CD1c-positive myeloid dendritic cell (primary cell): ENCODE measurements around the gene ADCY3.

Experiments used
- DNase-seq: peaks from one replicate; pipeline ENCODE4 v3.0.0-alpha.2; 2016; ENCODE audit errors: extremely low spot score

Gene ADCY3

DNA sequence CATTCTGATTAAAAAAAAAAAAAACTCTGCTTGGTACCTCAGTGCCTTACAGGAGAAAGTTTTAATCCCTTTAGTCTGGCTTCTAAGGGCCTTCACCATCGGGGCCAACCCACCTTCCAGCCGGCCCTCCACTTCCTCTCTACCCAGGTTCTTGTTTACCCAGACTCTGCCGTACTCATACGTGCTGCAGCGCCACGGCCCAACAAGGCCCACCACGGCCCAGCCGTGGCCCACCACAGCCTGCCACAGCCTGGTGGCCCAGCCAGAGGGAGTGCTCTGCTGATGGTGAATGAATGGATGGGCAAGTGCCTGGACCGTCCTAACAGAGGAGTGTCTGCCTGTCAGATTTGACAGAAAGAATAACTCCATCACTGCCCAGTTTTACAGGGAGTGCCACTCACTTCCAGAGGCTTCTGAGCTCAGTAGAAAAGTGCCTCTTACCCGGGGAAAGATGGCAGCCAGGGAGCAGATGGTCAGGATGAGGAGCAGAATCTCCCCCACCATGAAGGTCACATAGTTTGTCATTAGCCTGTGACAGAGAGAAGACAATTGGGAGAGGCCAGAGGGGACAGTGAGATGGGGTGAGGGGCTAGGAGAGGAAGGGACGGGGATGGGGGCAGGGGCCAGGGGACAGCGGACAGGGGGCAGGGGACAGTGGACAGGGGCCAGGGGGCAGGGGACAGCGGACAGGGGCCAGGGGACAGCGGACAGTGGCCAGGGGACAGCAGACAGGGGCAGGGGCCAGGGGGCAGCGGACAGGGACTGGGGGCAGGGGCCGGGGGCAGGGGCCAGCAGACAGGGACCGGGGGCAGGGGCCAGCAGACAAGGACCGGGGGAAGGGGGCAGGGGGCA, 88.6 kb downstream of the ADCY3 start:
- DNase-seq, result no peak

DNA sequence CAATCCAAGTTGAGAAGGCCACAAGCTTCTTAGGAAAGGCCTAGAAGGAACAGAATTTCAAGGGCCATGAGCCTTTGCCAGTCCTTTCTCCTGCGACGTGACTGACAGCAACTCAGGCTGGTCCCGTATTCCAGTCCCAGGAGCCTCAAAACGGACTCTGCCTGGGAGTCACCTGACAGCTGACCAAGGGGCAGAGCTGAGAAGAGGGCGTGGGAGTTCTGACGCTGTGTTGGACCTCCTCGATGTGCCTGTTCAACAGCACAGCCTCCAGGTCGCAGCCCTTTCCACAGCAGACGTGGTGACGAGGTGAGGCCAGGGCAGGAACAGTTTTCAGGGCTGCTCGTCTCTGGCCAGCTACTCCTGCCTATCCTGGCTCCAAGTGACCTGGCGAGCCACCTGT, 89.3 kb downstream of the ADCY3 start:
- no peak for DNase-seq

- DNase-seq, result no peak
Measured at GRCh38 chr2:24830351-24830750, 89.7 kb downstream of the ADCY3 start.

DNA sequence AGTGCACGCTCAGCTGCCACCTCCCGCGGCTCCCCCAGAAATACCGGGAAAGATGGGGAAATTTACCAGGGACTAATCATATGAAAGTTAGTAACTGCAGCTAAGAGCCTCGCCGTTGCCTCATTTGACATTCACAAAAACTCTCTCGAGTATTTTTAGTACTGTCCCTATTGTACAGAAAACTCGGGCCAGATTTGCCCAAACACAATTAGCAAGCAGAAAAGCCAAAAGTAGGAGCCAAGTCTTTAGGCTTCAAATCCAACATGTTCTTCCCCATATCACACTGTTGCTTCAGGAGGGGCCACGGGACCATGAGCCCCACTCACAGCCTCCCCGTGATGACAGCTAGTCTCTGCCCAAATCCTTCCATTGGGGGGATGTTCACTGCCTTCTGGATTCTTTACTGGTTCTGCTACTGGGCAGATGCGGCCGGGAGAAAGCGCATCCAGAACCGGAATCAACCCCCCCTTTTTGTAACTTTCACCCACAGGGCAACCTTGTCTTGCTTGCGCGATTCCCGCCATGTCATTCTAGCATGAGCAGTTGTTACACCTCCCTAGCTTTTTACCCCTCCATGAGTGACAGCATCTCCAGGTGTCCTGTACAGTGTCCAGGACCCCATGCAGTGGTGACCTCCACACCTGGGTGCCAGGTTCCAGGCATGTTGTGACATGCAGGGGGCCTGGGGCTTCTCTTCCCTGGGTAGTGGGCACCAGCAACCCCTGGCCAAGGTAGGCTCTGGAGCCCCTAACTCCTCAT, 91.6 kb downstream of the ADCY3 start:
- DNase-seq, result no peak

DNA sequence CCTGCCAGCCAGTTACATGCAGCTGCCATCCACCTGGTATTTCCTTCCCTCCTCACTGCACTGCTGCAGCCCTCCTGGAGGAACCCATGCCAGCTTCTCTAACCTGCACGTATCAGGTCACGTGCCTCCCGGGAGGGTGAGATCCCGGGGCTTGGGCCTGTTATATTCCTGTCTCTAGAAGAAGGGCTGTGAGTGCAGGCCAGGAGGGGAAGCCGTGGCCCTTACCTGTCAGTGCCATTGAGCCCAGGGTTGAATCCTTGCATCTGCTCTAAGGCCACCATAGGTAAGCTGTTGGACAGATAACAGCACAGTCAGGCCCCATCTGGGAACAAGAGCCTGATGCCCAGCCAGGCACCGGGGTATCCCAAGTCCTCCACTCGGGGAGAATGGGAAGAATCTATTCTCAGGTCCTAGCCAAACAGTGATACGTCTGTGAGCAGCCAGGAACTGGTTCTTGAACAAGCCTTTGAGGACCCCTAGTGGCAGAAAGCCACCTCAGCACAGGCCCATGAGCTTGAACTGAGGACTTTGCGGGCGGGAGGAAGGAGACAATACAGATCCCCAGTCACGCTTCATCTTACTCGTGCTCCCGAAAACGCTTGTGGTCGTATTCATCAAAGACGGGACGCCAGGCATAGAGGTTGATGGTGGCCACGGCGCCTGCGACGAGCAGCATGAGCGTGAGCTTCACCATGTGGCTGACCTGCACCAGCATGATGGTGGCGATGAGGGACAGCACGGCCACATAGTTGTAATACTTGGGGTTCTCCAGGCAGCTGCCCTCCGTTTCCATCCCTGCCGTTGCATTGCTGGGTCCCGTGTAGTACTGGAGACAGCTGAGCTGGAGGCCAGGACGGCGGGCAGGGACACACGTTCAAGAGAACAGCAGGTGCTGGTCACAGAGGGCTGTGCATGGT, 92.5 kb downstream of the ADCY3 start:
- DNase-seq, result peak; percentile 76

DNA sequence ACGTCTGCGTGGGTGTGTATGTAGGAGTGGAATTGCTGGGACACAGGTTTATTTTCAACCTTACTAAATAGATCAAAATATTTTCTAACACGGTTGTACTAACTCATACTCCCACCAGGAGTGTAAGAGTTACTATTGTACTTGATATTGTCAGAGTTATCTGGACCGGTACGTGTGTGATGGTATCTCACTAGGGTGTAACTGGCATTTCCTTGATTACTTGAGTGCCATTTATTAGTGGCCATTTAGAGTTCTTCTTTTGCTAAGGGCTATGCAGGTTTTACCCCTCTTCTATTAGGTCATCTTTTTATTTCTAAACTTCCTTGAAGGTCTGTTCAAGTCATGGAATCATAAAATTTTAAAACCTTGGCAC, 93.3 kb downstream of the ADCY3 start:
- no peak for DNase-seq

DNA sequence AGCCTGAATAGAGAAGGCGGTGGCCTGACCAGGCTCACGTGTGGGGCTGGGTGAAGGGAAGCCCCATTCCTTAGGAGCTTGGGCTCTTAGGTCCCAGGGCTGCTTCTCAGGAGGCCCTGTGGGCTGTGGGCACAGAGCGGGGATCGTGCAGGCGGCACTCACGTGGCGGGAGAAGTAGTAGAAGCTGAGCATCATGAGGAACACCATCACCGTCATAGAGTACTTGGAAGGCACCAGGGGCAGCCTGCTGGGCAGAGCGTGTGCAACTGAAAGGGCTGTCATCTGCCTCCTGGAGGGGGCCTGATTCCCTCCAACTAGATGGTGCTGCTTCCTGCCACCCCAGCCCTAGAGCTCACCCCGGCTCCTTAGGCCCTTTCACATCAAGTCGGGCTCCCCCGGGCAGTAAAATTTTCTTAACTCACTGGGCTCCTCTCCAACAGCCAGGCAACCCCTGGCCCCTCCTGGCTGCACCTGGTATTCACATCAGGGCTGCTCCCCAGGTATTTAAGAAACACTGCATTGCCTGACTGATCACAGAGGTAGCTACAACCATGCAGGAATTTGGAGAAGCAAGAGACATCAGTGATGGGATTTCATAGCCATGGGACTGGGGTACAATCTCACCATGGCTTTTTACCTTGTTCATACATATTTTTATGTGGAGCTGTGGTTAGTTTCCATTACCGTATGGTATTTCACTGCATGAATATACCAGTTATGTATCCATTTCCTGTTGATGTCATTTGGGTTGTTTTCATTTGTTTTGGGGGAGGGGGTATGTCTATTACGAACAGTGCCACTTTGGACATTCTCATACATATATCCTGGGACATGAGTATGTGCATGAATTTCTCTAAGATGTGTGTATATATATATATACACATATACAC, 93.9 kb downstream of the ADCY3 start:
- no peak for DNase-seq

GRCh38 chr2:24824966-24825882, 94.8 kb downstream of the ADCY3 start:
- DNase-seq, result peak; percentile 19

DNA sequence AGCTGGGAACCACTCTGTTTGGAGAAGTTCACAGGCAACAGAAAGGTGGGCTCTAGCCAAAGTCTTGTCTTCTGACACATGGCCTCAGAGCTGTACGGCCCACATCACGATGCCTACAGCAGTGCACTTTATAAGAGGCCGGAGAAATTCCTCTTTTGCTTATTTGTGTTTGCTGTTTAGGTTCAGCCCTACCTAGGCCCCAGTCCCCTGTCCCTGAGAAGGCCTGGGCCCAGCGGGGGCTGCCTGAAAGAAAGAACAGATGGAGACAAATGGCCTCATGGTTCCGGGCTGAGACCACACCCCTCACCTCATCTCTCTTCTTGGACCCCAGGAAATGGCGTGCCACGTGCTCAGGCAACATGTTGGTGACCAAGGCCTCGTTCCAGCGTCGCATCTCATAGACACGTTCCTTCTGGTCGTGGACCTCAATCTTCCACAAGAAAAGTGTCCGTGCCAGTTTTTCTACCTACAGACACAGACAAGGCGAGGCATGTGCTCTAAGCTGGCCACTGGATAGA, 95.9 kb downstream of the ADCY3 start:
- no peak for DNase-seq

GRCh38 chr2:24822049-24822706, 97.9 kb downstream of the ADCY3 start:
- DNase-seq, result no peak

DNA sequence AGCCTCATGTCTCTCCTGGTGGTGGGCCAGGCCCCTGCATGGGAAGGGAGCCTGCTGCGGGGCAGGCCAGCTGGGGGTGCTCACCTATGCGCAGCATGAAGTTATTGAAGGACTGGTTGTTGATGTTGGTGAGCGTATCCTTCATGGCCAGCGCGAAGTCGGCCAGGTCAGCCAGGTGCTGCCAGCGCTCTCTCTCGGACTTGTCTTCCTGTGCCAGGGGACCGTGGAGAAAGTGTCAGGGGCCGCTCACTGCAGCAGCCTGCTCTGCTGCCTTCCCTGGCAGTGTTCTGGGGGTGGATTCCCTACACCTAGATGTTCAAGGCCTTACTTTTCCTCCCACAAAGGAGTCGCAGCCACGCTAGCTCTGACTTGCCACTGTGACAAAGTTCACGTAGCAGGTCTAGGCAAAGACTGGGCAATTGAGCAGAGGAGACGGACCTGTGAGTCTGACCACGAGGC, 98.6 kb downstream of the ADCY3 start:
- DNase-seq, result no peak

GRCh38 chr2:24820598-24821432, 99.2 kb downstream of the ADCY3 start:
- DNase-seq, result no peak

DNA sequence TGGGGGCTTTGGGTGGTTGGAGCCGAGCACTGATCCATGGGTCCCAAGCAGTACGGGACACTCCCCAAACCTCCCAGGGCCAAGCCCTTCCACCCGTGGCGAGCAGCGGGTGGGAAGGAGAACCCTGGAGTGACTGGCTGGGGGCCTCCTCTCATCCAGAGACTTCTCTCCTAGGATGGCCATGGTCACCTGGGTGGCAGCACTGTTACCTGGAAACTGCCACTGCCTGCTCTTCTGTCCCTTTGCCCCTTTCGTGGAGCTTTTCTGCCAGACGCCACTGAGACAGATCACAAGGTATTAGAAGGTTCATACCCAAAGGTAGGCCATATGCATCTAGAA, 99.9 kb downstream of the ADCY3 start:
- DNase-seq, result no peak

DNA sequence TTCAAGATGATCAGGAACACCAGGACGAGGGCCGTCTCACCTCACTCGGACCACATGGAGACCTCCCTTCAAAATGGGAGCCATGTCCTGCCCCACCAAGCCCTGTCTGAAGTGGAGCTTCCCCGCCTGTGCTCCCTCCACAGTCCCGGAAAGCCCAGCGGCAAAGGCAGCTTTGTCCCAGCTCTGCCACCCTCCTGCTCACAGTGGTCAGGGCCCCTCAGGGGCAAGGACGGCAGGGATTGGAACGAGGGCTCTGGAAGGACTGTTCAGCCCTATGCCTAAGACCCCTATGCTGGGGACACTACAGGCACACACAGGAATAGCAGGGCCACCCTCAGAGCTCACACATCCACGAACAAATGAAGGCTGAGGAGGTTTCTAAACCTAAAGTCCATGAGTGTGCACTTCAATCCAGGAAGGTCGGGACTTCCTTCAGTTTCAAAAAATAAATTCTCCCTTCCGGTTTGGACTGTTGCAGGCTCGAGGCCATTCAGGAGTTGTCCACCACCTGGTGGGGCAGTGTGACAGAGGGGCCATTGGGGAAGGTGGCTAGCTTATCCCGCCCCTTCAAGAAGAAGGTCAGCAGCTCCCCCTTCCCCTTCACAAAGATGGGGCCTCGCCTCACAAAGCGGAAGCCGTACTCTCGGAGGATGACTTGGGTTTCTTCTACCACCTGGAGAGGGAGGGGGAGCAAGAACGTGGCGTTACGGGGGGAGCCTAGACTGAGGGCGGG, 100.4 kb downstream of the ADCY3 start:
- DNase-seq, result no peak

GRCh38 chr2:24818721-24819167, 101.3 kb downstream of the ADCY3 start:
- no peak for DNase-seq

- DNase-seq, result no peak
Measured at GRCh38 chr2:24816884-24817283, 103.2 kb downstream of the ADCY3 start.

DNA sequence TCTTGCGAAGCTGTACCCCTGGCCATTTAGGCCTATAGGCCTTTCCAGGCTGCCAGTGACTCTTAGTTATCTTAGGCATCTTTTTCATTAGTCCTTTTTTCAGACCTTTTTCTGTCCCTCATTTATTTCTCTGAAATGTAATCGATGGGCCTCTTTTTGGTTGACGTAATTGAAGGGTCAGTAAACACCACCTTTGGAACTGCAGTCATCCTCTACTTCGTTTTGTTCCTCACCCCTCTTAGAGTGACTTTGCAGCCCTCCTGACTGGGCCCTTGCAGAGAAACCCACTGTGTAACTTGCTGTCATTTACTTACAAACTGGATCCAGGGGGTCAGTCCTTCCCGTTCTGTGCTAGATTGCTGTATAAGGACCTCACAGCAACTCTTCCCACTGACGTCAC, 103.6 kb downstream of the ADCY3 start:
- no peak for DNase-seq

DNA sequence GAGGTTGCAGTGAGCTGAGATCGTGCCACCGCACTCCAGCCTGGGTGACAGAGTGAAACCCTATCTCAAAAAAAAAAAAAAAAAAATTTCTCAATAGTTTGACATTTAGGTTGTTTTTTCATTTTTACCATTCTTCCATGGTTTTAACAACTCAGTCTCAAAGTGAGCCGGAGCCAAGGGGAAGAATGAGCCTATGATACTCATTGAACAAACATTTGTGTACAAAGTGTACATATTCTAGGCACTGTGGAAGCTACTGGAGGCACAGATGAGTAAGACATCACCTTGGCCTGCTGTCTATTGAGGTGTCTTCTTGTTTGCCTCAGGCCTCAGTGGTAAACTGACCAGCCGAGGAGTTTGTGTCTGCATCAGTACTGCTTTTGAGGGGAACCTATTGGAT, 104.9 kb downstream of the ADCY3 start:
- no peak for DNase-seq
